Lung (tissue), 12 donors: ENCODE data around the gene PIM3. TPM values are rescaled to one million over a fixed set of nuclear protein-coding genes. Genes with fewer than 3 reads are reported as not detected.

ENCODE experiments used
- ATAC-seq: fragments of 200-7000 bp; cut with Tn5 transposase; one replicate; pipeline ENCODE4 v1.9.1; 2020; ENCODE audit warnings: moderate number of reproducible peaks; ENCODE audit not compliant: insufficient read depth, low FRiP score
- DNase-seq, 3 donors: peaks; one replicate each; pipeline ENCODE4 v3.0.0-alpha.2; 2013 to 2017
- H3K27ac ChIP-seq, 2 donors: one replicate each; pipeline ENCODE4 v1.5.1; 2013; ENCODE audit warnings: mild to moderate bottlenecking in 2 of 2, moderate library complexity in 2 of 2, control low read depth in 1 of 2, inconsistent platforms in 1 of 2, low read depth in 1 of 2, low read length in 1 of 2
- H3K27me3 ChIP-seq, 3 donors: one replicate each; pipeline ENCODE4 v1.5.1; 2013; ENCODE audit warnings: low read length in 2 of 3; ENCODE audit not compliant: control insufficient read depth in 3 of 3, insufficient read depth in 3 of 3
- H3K36me3 ChIP-seq, 4 donors: one replicate each; pipeline ENCODE4 v1.5.1; 2013; ENCODE audit warnings: low read length in 4 of 4, mild to moderate bottlenecking in 1 of 4, moderate library complexity in 1 of 4; ENCODE audit not compliant: control insufficient read depth in 4 of 4, insufficient read depth in 4 of 4
- H3K4me1 ChIP-seq, 5 donors: one replicate each; pipeline ENCODE4 v1.5.1; 2013; ENCODE audit warnings: low read length in 5 of 5, mild to moderate bottlenecking in 2 of 5, moderate library complexity in 1 of 5; ENCODE audit not compliant: control insufficient read depth in 5 of 5, insufficient read depth in 5 of 5
- H3K4me3 ChIP-seq: one replicate; pipeline ENCODE4 v1.5.1; 2013; ENCODE audit warnings: mild to moderate bottlenecking, control low read depth, moderate library complexity
- H3K9ac ChIP-seq, 2 donors: one replicate each; pipeline ENCODE4 v1.5.1; 2013; ENCODE audit warnings: low read length in 2 of 2, control low read depth in 1 of 2; ENCODE audit not compliant: insufficient read depth in 1 of 2
- H3K9me3 ChIP-seq, 4 donors: one replicate each; pipeline ENCODE4 v1.5.1; 2013; ENCODE audit warnings: low read length in 3 of 4, mild to moderate bottlenecking in 1 of 4, moderate library complexity in 1 of 4; ENCODE audit not compliant: control insufficient read depth in 4 of 4, insufficient read depth in 3 of 4
- CTCF ChIP-seq: IDR thresholded peaks from 2 replicates; pipeline ENCODE4 v1.5.1; 2012; ENCODE audit warnings: mild to moderate bottlenecking; ENCODE audit errors: control extremely low read depth, extremely low read depth
- WGBS, 2 donors: extraction: QIAGEN DNeasy Blood & Tissue Kit; methylation state at CpG; one replicate each; pipeline ENCODE4 v1.1.7; 2013; 5-methylcytosine and 5-hydroxymethylcytosine counted together
- polyA plus RNA-seq, 2 donors: library from polyadenylated mRNA; stranded (reverse); fragments of 200-250 nt; gene quantifications; one replicate each; pipeline ENCODE4 v1.2.1, GENCODE V29; 2013
- total RNA-seq, 2 donors: library from RNA; depleted of rRNA in 1 of 2; stranded (reverse); fragments of >200 nt in 1 of 2; gene quantifications; one replicate each; pipeline ENCODE4 v1.2.1, GENCODE V29; 2014 to 2021
- donor health status: control.
- donor health status: control.
- donor health status: Bipolar disorder and iron deficiency.
- donor health status: healthy.
- donor health status: DM: yes; HTN: yes; CAD: no.

Gene PIM3
- total and polyA plus RNA-seq, 4 donors, result 99.0 to 238 (median 132) TPM

- Histone ChIP-seq H3K27ac (no peak overlapping the region), H3K36me3 (no peaks in the 10 kb centered on the region), H3K4me1 (peaks cover 0 to 8% (median 0%) of the 10 kb centered on the region in 5 donors), H3K9ac (no peak overlapping the region), H3K9me3 (peaks cover 0 to 2% (median 0%) of the 10 kb centered on the region in 4 donors), H3K27me3 (peaks cover 0 to 11% (median 2%) of the 10 kb centered on the region in 3 donors), H3K4me3 (no peak overlapping the region)
- no peak for DNase-seq
- no peak for ATAC-seq
- no peak for TF ChIP-seq CTCF
- 79 to 91% methylated on average over 11 to 12 of the region's 12 CpGs for WGBS, 2 donors
Observed at GRCh38 chr22:49997251-49997599, 36.7 kb downstream of the PIM3 start.

GRCh38 chr22:49997932-49998717 lies 37.6 kb downstream of the PIM3 start:
- H3K9me3 ChIP-seq, result peaks cover 0 to 2% (median 0%) of the 10 kb centered on the region in 4 donors
- H3K4me1 ChIP-seq, result peaks cover 0 to 8% (median 0%) of the 10 kb centered on the region in 5 donors
- DNase-seq (no peak), ATAC-seq (no peak)
- no peak for TF ChIP-seq CTCF
- no peak overlapping the region for H3K9ac ChIP-seq
- 95 to 97% methylated on average over 20 to 21 of the region's 21 CpGs for WGBS, 2 donors
- H3K36me3 ChIP-seq, result no peaks in the 10 kb centered on the region
- no peak overlapping the region for H3K4me3 ChIP-seq
- no peak overlapping the region for H3K27ac ChIP-seq
- H3K27me3 ChIP-seq, result peaks cover 0 to 11% (median 2%) of the 10 kb centered on the region in 3 donors

- DNase-seq (no peak), ATAC-seq (no peak)
- Histone ChIP-seq H3K9me3 (peaks cover 0 to 2% (median 0%) of the 10 kb centered on the region in 4 donors), H3K27ac (no peak overlapping the region), H3K36me3 (no peaks in the 10 kb centered on the region), H3K27me3 (peaks cover 0 to 11% (median 2%) of the 10 kb centered on the region in 3 donors), H3K4me3 (no peak overlapping the region), H3K9ac (no peak overlapping the region), H3K4me1 (peaks cover 0 to 4% (median 0%) of the 10 kb centered on the region in 5 donors)
- no peak for TF ChIP-seq CTCF
- WGBS, 2 donors, result 93 to 94% methylated on average over 14 of the region's 14 CpGs
Observed at GRCh38 chr22:49998718-49999062, 38.1 kb downstream of the PIM3 start.
